ENCODE measurements around the gene ABHD17A. TPM values are rescaled to one million over a fixed set of nuclear protein-coding genes. Genes with fewer than 3 reads are reported as not detected.
"Not testable (repeated sequence)": the region's sequence is repeated elsewhere in the genome, so short reads cannot be mapped to it uniquely, and the experiment has no call there.

Gene ABHD17A
- polyA plus RNA-seq, 1 donor (not counting 4 experiments of a cell fraction or from before 2014, with no cell fraction given) = 27.2 TPM

- H3K9me1 ChIP-seq (ENCODE audit: control insufficient read depth, extremely low read depth, insufficient read depth, low read length); H3K27me3 ChIP-seq (ENCODE audit: control insufficient read depth, extremely low read depth, insufficient read depth, low read length); DNase-seq (ENCODE audit: low read depth, low spot score); H3K9me3 ChIP-seq (ENCODE audit: control insufficient read depth, low read depth, low read length); H3K36me3 ChIP-seq (ENCODE audit: control insufficient read depth in 2 of 2, extremely low read depth in 1 of 2, insufficient read depth in 2 of 2, low read length in 2 of 2); dilution Hi-C loops (cut with MboI; ENCODE audit: extremely low pct_ligation_motif_present, low sequenced_read_pairs); H2AFZ ChIP-seq (ENCODE audit: control insufficient read depth, low read length); FAIRE-seq: not testable (repeated sequence)
- peak overlapping the region; percentile 79 for H3K27ac ChIP-seq (ENCODE audit: control insufficient read depth, insufficient read depth, low read length)
- peak overlapping the region; percentile 99 for H3K4me2 ChIP-seq (ENCODE audit: control insufficient read depth, extremely low read depth, insufficient read depth, low read depth, low read length)
- H3K79me2 ChIP-seq (ENCODE audit: control insufficient read depth, insufficient read depth, low read length) = peaks cover 51% of the 10 kb centered on the region
- H3K9ac ChIP-seq (ENCODE audit: control insufficient read depth, extremely low read depth, insufficient read depth, low read length) = peak overlapping the region; percentile 90
- peak overlapping the region; percentile 60 to 94 (median 80) for H3K4me3 ChIP-seq (ENCODE audit: control insufficient read depth in 2 of 3, extremely low read depth in 1 of 3, insufficient read depth in 2 of 3, low read depth in 1 of 3, low read length in 3 of 3)
- peaks cover 32% of the 10 kb centered on the region for H3K4me1 ChIP-seq (ENCODE audit: control insufficient read depth, extremely low read depth, insufficient read depth, low read length)
- H4K20me1 ChIP-seq (ENCODE audit: control insufficient read depth, extremely low read depth, insufficient read depth, low read length) = peaks cover 15% of the 10 kb centered on the region
These were observed 8.6 kb downstream of the ABHD17A start for GRCh38 chr19:1876496-1877279.

- peaks cover 14% of the 10 kb centered on the region for H4K20me1 ChIP-seq (ENCODE audit: control insufficient read depth, extremely low read depth, insufficient read depth, low read length)
- H3K9me1 ChIP-seq (ENCODE audit: control insufficient read depth, extremely low read depth, insufficient read depth, low read length) = no peaks in the 10 kb centered on the region
- no peaks in the 10 kb centered on the region for H3K27me3 ChIP-seq (ENCODE audit: control insufficient read depth, extremely low read depth, insufficient read depth, low read length)
- H3K4me1 ChIP-seq (ENCODE audit: control insufficient read depth, extremely low read depth, insufficient read depth, low read length) = peaks cover 30% of the 10 kb centered on the region
- peak overlapping the region; percentile 99 for H3K4me2 ChIP-seq (ENCODE audit: control insufficient read depth, extremely low read depth, insufficient read depth, low read depth, low read length)
- H3K9me3 ChIP-seq (ENCODE audit: control insufficient read depth, low read depth, low read length) = no peaks in the 10 kb centered on the region
- H3K79me2 ChIP-seq (ENCODE audit: control insufficient read depth, insufficient read depth, low read length) = peaks cover 54% of the 10 kb centered on the region
- peak overlapping the region; percentile 60 to 94 (median 80) for H3K4me3 ChIP-seq (ENCODE audit: control insufficient read depth in 2 of 3, extremely low read depth in 1 of 3, insufficient read depth in 2 of 3, low read depth in 1 of 3, low read length in 3 of 3)
- peaks cover 5 to 7% of the 10 kb centered on the region in 2 experiments for H3K36me3 ChIP-seq (ENCODE audit: control insufficient read depth in 2 of 2, extremely low read depth in 1 of 2, insufficient read depth in 2 of 2, low read length in 2 of 2)
- peak overlapping the region; percentile 36 for H2AFZ ChIP-seq (ENCODE audit: control insufficient read depth, low read length)
- dilution Hi-C loops (cut with MboI; ENCODE audit: extremely low pct_ligation_motif_present, low sequenced_read_pairs) = no loop called here
- H3K9ac ChIP-seq (ENCODE audit: control insufficient read depth, extremely low read depth, insufficient read depth, low read length) = peak overlapping the region; percentile 90
- FAIRE-seq = peak; percentile 20
- TF ChIP-seq CTCF (optimal IDR thresholded peaks at IDR 0.05 in 1 of 3, IDR thresholded peaks at IDR 0.05 in 1 of 3, conservative IDR thresholded peaks at IDR 0.05 in 1 of 3; ENCODE audit: extremely low read depth in 1 of 3, insufficient read depth in 2 of 3, low read length in 3 of 3) = peak in 1 of 3 experiments; percentile 14
- TF ChIP-seq EZH2 (IDR thresholded peaks at IDR 0.05; ENCODE audit: low read length) = no peak
- DNase-seq (ENCODE audit: low read depth, low spot score) = no peak
- H3K27ac ChIP-seq (ENCODE audit: control insufficient read depth, insufficient read depth, low read length) = peak overlapping the region; percentile 79
These were observed 9.4 kb downstream of the ABHD17A start for GRCh38 chr19:1875646-1876495.

GRCh38 chr19:1875265-1875645, 10.0 kb downstream of the ABHD17A start:
- H3K36me3 ChIP-seq (ENCODE audit: control insufficient read depth in 2 of 2, extremely low read depth in 1 of 2, insufficient read depth in 2 of 2, low read length in 2 of 2); H3K9me3 ChIP-seq (ENCODE audit: control insufficient read depth, low read depth, low read length); H4K20me1 ChIP-seq (ENCODE audit: control insufficient read depth, extremely low read depth, insufficient read depth, low read length); FAIRE-seq; H3K9me1 ChIP-seq (ENCODE audit: control insufficient read depth, extremely low read depth, insufficient read depth, low read length); H3K27me3 ChIP-seq (ENCODE audit: control insufficient read depth, extremely low read depth, insufficient read depth, low read length); DNase-seq (ENCODE audit: low read depth, low spot score); H2AFZ ChIP-seq (ENCODE audit: control insufficient read depth, low read length); dilution Hi-C loops (cut with MboI; ENCODE audit: extremely low pct_ligation_motif_present, low sequenced_read_pairs): not testable (repeated sequence)
- peak overlapping the region; percentile 79 for H3K27ac ChIP-seq (ENCODE audit: control insufficient read depth, insufficient read depth, low read length)
- peak overlapping the region; percentile 60 to 94 (median 80) for H3K4me3 ChIP-seq (ENCODE audit: control insufficient read depth in 2 of 3, extremely low read depth in 1 of 3, insufficient read depth in 2 of 3, low read depth in 1 of 3, low read length in 3 of 3)
- peak overlapping the region; percentile 90 for H3K9ac ChIP-seq (ENCODE audit: control insufficient read depth, extremely low read depth, insufficient read depth, low read length)
- peaks cover 27% of the 10 kb centered on the region for H3K4me1 ChIP-seq (ENCODE audit: control insufficient read depth, extremely low read depth, insufficient read depth, low read length)
- peaks cover 48% of the 10 kb centered on the region for H3K79me2 ChIP-seq (ENCODE audit: control insufficient read depth, insufficient read depth, low read length)
- H3K4me2 ChIP-seq (ENCODE audit: control insufficient read depth, extremely low read depth, insufficient read depth, low read depth, low read length) = peak overlapping the region; percentile 99
